ENCODE measurements around the gene PERM1. TPM values are rescaled to one million over a fixed set of nuclear protein-coding genes. Genes with fewer than 3 reads are reported as not detected.
A peak's percentile ranks its signal among the peaks of the same experiment; 100 is the strongest.

The PERM1 gene
- total and polyA plus RNA-seq, 9 of the 15 experiments (the other 6 are each of a cell fraction or from before 2014, with no cell fraction given) = not detected

- no peak for TF ChIP-seq TGIF2 (CRISPR knock-in tag; IDR thresholded peaks at IDR 0.05)
- peak; percentile 83 for TF ChIP-seq NRF1 (conservative IDR thresholded peaks at IDR 0.05 in 1 of 2, IDR thresholded peaks at IDR 0.05 in 1 of 2)
- no peak for TF ChIP-seq NR3C1 (CRISPR knock-in tag; IDR thresholded peaks at IDR 0.05)
- TF ChIP-seq ZNF274 (IDR thresholded peaks at IDR 0.05; ENCODE audit: borderline replicate concordance, low read depth, low read length) = no peak
- no peak for TF ChIP-seq DMBX1 (CRISPR knock-in tag; IDR thresholded peaks at IDR 0.05; ENCODE audit: borderline replicate concordance)
- TF ChIP-seq TOE1 (IDR thresholded peaks at IDR 0.05; ENCODE audit: borderline replicate concordance) = peak; percentile 74; the same call in 1 of the 2 replicates
- no peak for TF ChIP-seq TOE1 (CRISPR knock-in tag; IDR thresholded peaks at IDR 0.05; ENCODE audit: borderline replicate concordance, low read depth)
- TF ChIP-seq ZFP91 (CRISPR knock-in tag; IDR thresholded peaks at IDR 0.05) = no peak
- TF ChIP-seq ZNF764 (CRISPR knock-in tag; IDR thresholded peaks at IDR 0.05; ENCODE audit: low read depth) = no peak
- TF ChIP-seq PML (IDR thresholded peaks at IDR 0.05; ENCODE audit: low read length) = peak; percentile 43; the same call in 1 of the 2 replicates
- 0 out of 2 replicates have a peak, but pooled peaks have one; percentile 27 for TF ChIP-seq HNRNPL (IDR thresholded peaks at IDR 0.05; ENCODE audit: low read depth, low read length)
- no peak for TF ChIP-seq CEBPZ (IDR thresholded peaks at IDR 0.05; ENCODE audit: borderline replicate concordance, low read depth, low read length)
- TF ChIP-seq KLF6 (CRISPR knock-in tag; IDR thresholded peaks at IDR 0.05; ENCODE audit: borderline replicate concordance) = no peak
- no peak for TF ChIP-seq ZNF740 (CRISPR knock-in tag; IDR thresholded peaks at IDR 0.05)
- TF ChIP-seq ZNF740 (tag; IDR thresholded peaks at IDR 0.05) = no peak
- TF ChIP-seq ZNF280B (CRISPR knock-in tag; IDR thresholded peaks at IDR 0.05) = no peak
- TF ChIP-seq ZBTB5 (IDR thresholded peaks at IDR 0.05) = no peak
Measured at GRCh38 chr1:958823-959730, 22.8 kb downstream of the PERM1 start, which contains the start of gene NOC2L (continued).

Measured in K562 (cell line).